Inflammatory macrophage treated with lipopolysaccharide for 4 hours (primary cell): ENCODE results near the gene EPB41L2.
"Not testable (repeated sequence)": the region's sequence is repeated elsewhere in the genome, so short reads cannot be mapped to it uniquely, and the experiment has no call there.

Source experiments
- DNase-seq: peaks from one replicate; pipeline ENCODE4 v3.0.0-alpha.2; 2020

Gene EPB41L2

DNA sequence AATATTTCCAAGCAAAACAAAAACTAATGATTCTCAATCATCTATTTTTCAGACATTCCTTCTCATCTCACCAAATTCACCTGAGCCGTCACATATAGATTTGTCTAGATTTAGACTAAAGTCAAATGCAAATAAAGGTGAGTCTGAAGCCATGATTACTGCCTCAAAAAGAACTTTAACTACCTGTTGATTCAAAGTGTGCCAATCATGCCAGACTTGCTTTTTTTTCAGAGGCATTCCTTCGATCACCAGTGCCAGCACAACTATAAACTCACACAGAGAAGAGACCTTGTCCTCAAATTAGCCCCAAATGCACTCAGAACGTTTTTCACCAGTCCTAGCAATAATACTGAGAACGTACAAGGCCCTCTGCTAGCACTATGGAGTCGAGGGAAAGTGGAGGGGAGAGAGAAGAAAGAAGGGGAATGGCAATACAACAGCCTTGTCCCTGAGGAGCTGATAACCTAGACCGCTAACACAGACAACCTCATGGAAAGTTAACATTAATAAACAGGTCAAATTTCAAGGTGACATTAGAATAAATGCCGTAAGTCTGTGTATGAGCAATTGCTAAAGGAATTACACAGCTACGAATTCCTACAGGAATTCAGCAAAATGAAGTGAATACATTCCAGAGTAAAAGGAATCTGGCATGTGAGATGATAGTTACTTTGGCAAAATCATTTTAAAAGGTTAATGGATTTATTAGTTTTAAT lies 60.9 kb downstream of the EPB41L2 start:
- DNase-seq = no peak

GRCh38 chr6:131001111-131001736 lies 61.8 kb downstream of the EPB41L2 start:
- DNase-seq = no peak

- no peak for DNase-seq
These were observed 62.5 kb downstream of the EPB41L2 start for GRCh38 chr6:131000544-131000943.

GRCh38 chr6:130997061-130997753 lies 65.8 kb downstream of the EPB41L2 start:
- DNase-seq = no peak

DNA sequence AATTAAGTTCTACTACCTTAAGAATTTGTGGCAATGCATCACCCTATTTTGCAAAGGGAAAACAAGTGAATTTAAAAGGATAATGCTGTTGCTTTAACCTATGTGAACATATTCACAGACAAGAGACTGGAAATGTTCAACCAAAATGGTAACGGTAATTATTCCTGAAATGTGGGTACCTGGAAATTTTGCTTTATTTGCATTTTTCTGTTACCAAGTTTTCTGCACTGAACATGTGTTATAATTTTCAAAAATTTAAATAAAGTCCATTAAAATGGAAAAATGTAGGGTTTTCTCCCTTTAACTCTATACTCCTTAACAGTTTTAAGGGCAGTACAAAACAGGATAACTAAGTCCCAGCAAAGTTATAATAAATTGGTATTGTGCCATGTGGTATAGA lies 66.4 kb downstream of the EPB41L2 start:
- DNase-seq = no peak

GRCh38 chr6:130995783-130996447 lies 67.1 kb downstream of the EPB41L2 start:
- no peak for DNase-seq

GRCh38 chr6:130994319-130995097 lies 68.5 kb downstream of the EPB41L2 start:
- no peak for DNase-seq

DNA sequence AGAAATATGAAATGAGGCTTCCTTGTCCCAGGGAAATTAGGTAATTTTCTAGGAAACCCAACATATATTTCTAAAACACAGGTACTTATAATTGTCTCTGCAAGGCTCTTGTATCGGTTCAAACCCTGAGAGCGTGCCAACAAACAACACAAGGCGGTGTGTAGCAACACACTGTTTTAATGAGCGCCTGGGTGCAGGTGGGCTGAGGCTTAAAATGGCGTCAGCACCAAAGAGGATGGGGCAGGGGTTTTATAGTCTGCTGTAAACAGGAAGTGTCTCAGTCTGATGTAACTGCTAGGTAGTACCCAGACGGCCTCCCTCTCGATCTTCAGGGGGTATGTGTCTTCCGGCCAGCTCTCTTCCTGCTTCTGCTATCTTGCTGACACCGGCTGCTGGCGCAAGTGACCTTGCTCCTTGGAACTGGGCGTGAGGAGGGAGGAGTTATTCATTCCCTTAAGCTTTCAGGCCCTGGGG lies 69.7 kb downstream of the EPB41L2 start:
- no peak for DNase-seq

DNA sequence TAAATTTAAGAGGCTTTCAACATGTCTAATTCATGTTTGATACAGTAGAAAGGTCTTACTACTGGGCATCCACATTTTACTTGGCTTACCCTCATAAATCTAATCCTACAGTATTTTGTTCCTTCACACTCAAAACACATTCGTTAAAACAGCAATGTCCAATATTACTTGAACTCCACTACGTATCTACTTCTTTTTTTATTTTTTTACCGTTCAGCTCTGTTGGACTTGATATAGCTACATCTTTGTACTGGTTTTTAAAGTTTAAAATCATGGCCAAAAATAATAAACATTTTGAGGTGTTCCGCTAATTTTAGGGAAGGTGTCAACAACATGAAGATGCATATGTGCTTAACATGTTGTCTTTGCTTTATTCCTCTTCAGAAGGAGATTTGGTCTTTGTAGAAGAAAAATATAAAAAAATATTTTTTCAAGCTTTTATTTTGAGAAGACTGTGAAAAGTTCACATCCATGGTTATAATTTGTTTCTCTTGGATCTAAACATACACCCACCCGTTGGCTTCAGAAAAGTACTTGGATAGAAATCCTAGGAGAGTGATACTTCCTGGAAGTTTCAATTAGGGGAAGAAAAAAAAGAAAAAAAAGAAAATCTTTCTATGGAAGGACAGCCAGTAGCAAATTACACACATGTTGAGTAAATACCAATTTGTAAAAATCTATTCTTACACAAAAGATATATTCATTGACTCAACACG lies 71.5 kb downstream of the EPB41L2 start:
- no peak for DNase-seq

GRCh38 chr6:130987539-130987938 lies 75.5 kb downstream of the EPB41L2 start:
- DNase-seq = not testable (repeated sequence)

DNA sequence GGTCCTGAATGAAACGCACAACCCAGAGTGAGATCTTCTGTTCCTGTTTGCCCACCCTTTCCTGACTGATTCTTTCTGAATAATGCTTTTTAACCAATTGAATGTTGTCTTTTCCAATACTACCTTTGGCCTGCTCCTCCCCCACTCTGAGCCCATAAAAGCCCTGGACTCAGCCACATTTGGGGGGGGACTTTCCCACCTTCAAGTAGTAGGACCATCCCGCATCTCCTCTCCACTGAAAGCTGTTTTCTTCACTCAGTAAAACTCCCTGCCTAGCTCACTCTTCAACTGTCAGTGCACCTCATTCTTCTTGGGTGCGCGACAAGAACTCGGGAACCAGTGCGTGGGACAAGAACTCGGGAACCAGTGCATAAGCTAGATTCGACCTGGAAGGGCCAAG lies 77.9 kb downstream of the EPB41L2 start:
- DNase-seq = no peak

DNA sequence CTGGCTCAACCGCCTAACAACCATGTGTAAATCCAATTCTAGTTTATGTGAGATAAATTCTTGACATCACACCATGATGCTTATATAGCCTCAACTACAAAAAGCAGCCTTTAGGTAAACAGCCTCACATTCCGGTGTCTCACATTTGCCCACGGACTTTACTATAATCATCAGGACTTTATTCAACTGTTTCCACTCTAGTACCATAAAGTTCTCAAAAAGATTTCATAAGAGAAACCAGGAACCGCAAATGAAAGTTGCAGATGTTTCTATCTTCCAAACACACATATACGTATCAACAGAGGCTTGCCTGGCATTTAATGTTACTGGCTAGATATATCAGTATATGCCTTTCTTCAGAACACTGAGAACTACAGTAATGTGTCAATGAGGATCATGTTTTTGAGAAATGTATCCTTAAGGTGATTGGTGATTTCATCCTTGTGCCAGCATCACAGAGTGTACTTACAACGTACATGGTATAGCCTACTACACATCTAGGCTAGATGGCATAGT lies 80.0 kb downstream of the EPB41L2 start:
- DNase-seq = peak; percentile 12

DNA sequence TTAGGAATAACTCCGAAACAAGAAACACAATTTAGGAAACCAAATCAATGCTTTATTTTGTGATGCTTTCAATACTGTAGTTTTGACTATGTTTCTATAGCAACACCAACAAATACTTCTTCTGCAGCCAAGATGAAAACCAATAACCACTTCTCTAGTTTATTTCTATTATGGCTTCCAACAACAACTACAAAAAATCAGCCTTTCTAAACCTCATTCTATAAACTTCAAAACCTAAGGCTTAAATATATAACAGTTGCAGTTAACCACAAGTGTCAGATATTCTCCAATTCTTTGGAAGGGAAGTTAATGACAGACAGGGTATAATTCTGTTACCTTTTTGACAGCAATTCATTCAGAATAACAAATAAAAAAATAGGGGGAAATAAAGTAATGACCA lies 80.9 kb downstream of the EPB41L2 start:
- no peak for DNase-seq

DNA sequence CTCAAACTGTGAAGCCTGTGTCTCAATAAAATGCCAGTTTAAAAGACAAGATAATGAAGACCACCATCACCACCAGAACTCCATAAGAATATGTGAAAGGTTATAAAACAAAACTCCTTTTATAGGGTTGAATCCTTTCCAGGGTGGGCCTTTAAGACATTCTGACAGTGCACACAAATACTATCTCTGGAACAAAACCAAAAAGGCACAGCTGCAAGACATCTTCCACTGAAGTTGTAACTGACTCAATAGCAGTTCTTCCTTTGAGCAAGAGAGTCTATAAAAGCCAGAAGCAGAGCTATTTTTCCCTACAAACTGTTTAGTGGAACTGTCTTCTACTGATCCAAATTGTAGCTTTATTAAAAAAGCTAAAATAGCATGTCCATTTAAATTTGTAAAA lies 81.6 kb downstream of the EPB41L2 start:
- DNase-seq = no peak

DNA sequence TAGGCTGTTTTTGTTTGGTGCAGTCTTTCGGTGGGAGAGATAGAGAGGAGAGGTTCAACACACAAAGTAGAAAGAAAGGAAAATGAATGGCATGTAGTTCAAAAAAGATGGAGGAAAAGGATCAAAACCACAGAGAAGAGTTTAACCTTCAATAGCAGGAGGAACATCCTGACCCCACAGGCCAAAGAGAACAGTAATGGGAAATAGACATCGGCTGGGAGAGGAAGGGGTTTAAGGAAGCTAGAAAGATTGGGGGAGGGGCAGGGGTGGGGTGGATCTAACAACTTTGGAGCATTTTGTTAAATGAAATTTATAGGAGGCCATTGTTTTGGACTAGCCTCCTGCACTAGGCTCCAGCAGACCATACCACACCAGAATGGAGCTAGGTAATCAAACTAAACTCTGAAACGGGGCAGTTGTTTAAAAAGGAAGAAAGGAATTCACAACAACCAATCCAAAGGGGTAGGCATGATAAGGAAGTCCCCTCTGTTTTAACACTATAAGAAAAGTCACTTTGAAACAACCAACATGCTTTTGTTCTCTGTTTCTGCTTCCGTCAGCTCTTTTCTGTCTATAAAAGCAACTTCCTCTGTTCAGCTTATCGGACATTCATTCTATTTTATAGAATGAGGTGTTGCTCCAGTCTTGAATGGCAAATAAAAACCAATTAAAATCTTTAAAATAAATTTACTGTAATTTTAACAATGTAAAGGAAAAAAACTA lies 82.6 kb downstream of the EPB41L2 start:
- no peak for DNase-seq

- DNase-seq = no peak
These were observed 84.2 kb downstream of the EPB41L2 start for GRCh38 chr6:130978660-130979396.

DNA sequence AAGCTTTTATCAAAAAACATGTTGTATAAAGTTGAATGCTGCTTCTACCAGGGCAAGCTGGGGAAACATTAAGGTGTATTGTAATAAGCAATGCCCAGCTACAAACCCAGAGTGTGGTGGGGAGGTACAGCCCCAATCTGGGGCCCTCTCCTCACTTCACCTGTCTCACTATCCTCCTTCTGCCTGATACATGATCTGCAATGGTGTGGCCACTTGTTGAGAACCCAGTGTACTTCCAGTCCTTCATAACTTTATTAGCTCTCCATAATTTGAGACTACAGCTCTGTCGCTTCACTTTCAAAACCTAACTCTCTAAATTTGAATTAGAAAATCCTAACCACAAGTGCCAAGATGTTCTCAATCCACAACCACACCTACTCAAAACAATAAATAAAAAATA lies 84.9 kb downstream of the EPB41L2 start:
- no peak for DNase-seq

DNA sequence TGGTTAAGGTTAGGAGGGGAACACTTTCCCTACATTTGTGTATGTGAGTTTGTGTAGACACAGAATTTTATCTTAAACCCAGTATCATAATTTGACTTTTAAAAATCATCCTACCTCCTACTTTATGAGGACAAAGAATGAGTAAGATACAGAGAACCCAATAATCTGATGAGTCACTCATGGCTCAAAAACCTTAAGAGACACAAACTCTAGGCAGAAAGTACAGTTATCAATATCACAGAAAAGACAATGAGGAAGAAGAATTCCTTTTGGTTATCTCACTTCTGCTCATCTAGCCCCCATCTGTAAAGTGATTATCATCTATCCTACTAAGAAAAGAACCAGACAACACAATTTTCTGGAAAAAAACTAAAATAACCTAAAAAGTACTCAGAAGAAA lies 87.7 kb downstream of the EPB41L2 start:
- DNase-seq = no peak

DNA sequence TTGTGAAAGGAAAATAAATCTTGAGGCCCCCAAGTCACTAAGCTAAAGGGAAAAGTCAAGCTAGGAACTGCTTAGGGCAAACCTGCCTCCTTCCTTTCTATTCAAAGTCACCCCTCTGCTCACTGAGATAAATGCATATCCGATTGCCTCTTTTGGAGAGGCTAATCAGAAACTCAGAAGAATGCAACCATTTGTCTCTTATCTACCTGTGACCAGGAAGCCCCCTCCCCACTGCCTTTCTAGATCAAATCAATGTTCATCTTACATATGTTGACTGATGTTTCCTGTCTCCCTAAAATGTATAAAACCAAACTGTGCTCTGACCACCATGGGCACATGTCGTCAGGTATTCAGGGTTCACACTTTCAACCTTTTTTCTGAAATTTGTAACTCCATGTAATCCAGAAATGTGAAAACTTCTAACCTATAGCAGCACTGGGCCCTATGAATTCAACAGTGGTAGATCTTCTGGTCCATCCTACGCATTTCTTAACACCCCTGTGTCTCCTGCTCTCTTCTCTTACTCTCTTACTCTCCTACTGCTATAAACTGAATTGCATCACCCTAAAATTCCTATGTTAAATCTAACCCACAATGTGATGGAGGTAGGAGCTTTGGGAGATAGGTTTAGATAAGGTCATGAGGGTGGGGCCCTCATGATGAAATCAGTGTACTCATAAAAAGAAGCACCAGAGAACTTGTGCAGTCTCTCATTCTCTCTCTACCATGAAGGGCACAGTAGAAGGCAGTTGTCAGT lies 89.3 kb downstream of the EPB41L2 start:
- no peak for DNase-seq

GRCh38 chr6:130971504-130971903 lies 91.5 kb downstream of the EPB41L2 start:
- no peak for DNase-seq
